Smooth muscle cell (in vitro differentiated cells): Measurements from ENCODE around the gene HM13. TPM values are rescaled to one million over a fixed set of nuclear protein-coding genes. Genes with fewer than 3 reads are reported as not detected.

Experiments
- DNase-seq: peaks from one replicate; lab custom pipeline; 2025; ENCODE audit not compliant: unreplicated experiment; lab: John Stamatoyannopoulos, UW
- H2AFZ ChIP-seq: fragments of 200-600 bp; sonication (generic); 2 replicates; pipeline ENCODE4 v1.6.0; 2016; ENCODE audit warnings: antibody characterized with exemption, low read depth, mild to moderate bottlenecking
- H3F3A ChIP-seq: fragments of 200-600 bp; sonication (generic); 2 replicates; pipeline ENCODE4 v1.6.0; 2017; ENCODE audit warnings: antibody characterized with exemption, low read depth
- H3K27ac ChIP-seq: fragments of 200-600 bp; sonication (generic); 2 replicates; pipeline ENCODE4 v1.5.1; 2016; ENCODE audit warnings: low read depth, mild to moderate bottlenecking
- H3K27me3 ChIP-seq: fragments of 200-600 bp; sonication (generic); 2 replicates; pipeline ENCODE4 v1.6.1; 2016; ENCODE audit warnings: low read depth, mild to moderate bottlenecking
- H3K36me3 ChIP-seq: fragments of 200-600 bp; sonication (generic); 2 replicates; pipeline ENCODE4 v1.5.1; 2016; ENCODE audit warnings: low read depth
- H3K4me1 ChIP-seq: fragments of 200-600 bp; sonication (generic); 2 replicates; pipeline ENCODE4 v1.5.1; 2016; ENCODE audit warnings: low read depth
- H3K4me2 ChIP-seq: fragments of 200-600 bp; sonication (generic); 2 replicates; pipeline ENCODE4 v1.6.0; 2016; ENCODE audit warnings: mild to moderate bottlenecking
- H3K4me3 ChIP-seq: fragments of 200-600 bp; sonication (generic); 2 replicates; pipeline ENCODE4 v1.5.1; 2016; ENCODE audit warnings: mild to moderate bottlenecking
- H3K79me2 ChIP-seq: fragments of 200-600 bp; sonication (generic); 2 replicates; pipeline ENCODE4 v1.6.0; 2016; ENCODE audit warnings: low read depth, mild to moderate bottlenecking
- H3K9ac ChIP-seq: fragments of 200-600 bp; sonication (generic); 2 replicates; pipeline ENCODE4 v1.6.0; 2016; ENCODE audit warnings: low read depth
- H3K9me3 ChIP-seq: fragments of 200-600 bp; sonication (generic); replicated peaks from 2 replicates; pipeline ENCODE4 v1.5.1; 2016; ENCODE audit warnings: low read depth
- H4K20me1 ChIP-seq: fragments of 200-600 bp; sonication (generic); 2 replicates; pipeline ENCODE4 v1.6.0; 2016; ENCODE audit warnings: low read depth
- CTCF ChIP-seq: fragments of 200-600 bp; sonication (generic); IDR thresholded peaks from 2 replicates; pipeline ENCODE4 v1.5.1; 2017; ENCODE audit warnings: borderline replicate concordance, mild to moderate bottlenecking, antibody characterized with exemption; ENCODE audit not compliant: insufficient read depth, poor library complexity, severe bottlenecking
- WGBS: methylation state at CpG from one replicate; pipeline ENCODE4 v1.1.7; 2016; ENCODE audit warnings: low lambda C conversion rate; 5-methylcytosine and 5-hydroxymethylcytosine counted together
- polyA plus RNA-seq: library from polyadenylated mRNA; unstranded; fragments of >200 nt; fragmentation: Nextera tagmentation; extraction: Ambion mirVana; gene quantifications from 2 replicates; pipeline ENCODE4 v1.2.1, GENCODE V29; 2016
- total RNA-seq: library from RNA; depleted of rRNA; stranded (reverse); fragments of >200 nt; gene quantifications from 2 replicates; pipeline ENCODE4 v1.2.3, GENCODE V29; 2014

Gene HM13
- total and polyA plus RNA-seq, 2 experiments from 2014 or later = 210 to 336 TPM

GRCh38 chr20:31565699-31566318 lies 51.6 kb downstream of the HM13 start:
- H3K4me2 ChIP-seq = no peak overlapping the region

GRCh38 chr20:31566319-31566657 lies 52.0 kb downstream of the HM13 start:
- H3K9ac ChIP-seq = no peak overlapping the region
- H3K79me2 ChIP-seq = no peaks in the 10 kb centered on the region
- H3K4me2 ChIP-seq = no peak overlapping the region
- no peak for TF ChIP-seq CTCF
- H3K27ac ChIP-seq = peak overlapping the region; percentile 83
- no peak for DNase-seq
- H2AFZ ChIP-seq = no peak overlapping the region
- no peaks in the 10 kb centered on the region for H3K4me1 ChIP-seq
- H3K27me3 ChIP-seq = no peaks in the 10 kb centered on the region
- no peak overlapping the region for H3K4me3 ChIP-seq
- no peaks in the 10 kb centered on the region for H3K9me3 ChIP-seq
- 100% methylated on average over 1 of the region's 1 CpG for WGBS
- H4K20me1 ChIP-seq = no peaks in the 10 kb centered on the region
- H3F3A ChIP-seq = peaks cover 66% of the 10 kb centered on the region
- peaks cover 4% of the 10 kb centered on the region for H3K36me3 ChIP-seq

More at GRCh38 chr20:31565699-31566318, 51.6 kb downstream of the HM13 start:
- Histone ChIP-seq H2AFZ (no peak overlapping the region), H3K27me3 (no peaks in the 10 kb centered on the region), H3K4me1 (no peaks in the 10 kb centered on the region), H3K27ac (peak overlapping the region; percentile 83), H3F3A (peaks cover 65% of the 10 kb centered on the region), H3K9ac (no peak overlapping the region), H3K9me3 (no peaks in the 10 kb centered on the region), H3K79me2 (no peaks in the 10 kb centered on the region), H4K20me1 (no peaks in the 10 kb centered on the region), H3K36me3 (peaks cover 4% of the 10 kb centered on the region), H3K4me3 (no peak overlapping the region)
- 97% methylated on average over 6 of the region's 6 CpGs for WGBS
- no peak for DNase-seq
- TF ChIP-seq CTCF = no peak

- H3K27me3 ChIP-seq = no peaks in the 10 kb centered on the region
- H2AFZ ChIP-seq = no peak overlapping the region
- H3K27ac ChIP-seq = peak overlapping the region; percentile 83
- H3F3A ChIP-seq = peaks cover 66% of the 10 kb centered on the region
- H3K4me2 ChIP-seq = no peak overlapping the region
- DNase-seq = no peak
- H3K9me3 ChIP-seq = no peaks in the 10 kb centered on the region
- H3K4me3 ChIP-seq = no peak overlapping the region
- no peaks in the 10 kb centered on the region for H4K20me1 ChIP-seq
- TF ChIP-seq CTCF = no peak
- peaks cover 4% of the 10 kb centered on the region for H3K36me3 ChIP-seq
- H3K9ac ChIP-seq = no peak overlapping the region
- no peaks in the 10 kb centered on the region for H3K79me2 ChIP-seq
- H3K4me1 ChIP-seq = no peaks in the 10 kb centered on the region
- WGBS = 56% methylated on average over 14 of the region's 14 CpGs
Observed at GRCh38 chr20:31566658-31567379, 52.6 kb downstream of the HM13 start.

GRCh38 chr20:31567380-31567720 lies 53.1 kb downstream of the HM13 start:
- Histone ChIP-seq H3K4me2 (no peak overlapping the region), H2AFZ (no peak overlapping the region), H3F3A (peaks cover 71% of the 10 kb centered on the region), H3K9me3 (no peaks in the 10 kb centered on the region), H3K27me3 (no peaks in the 10 kb centered on the region), H3K79me2 (no peaks in the 10 kb centered on the region), H3K4me3 (no peak overlapping the region), H3K27ac (peak overlapping the region; percentile 83), H4K20me1 (no peaks in the 10 kb centered on the region), H3K36me3 (peaks cover under 1% of the 10 kb centered on the region), H3K9ac (no peak overlapping the region), H3K4me1 (peaks cover 3% of the 10 kb centered on the region)
- no peak for TF ChIP-seq CTCF
- no peak for DNase-seq
